Stimulated activated CD8-positive, alpha-beta memory T cell treated with anti-CD3 and anti-CD28 coated beads, Interleukin-15, amount 100 ng/mL, for 48 hours (primary cell): Measurements from ENCODE around the gene NFKBIL1.
"Not testable (repeated sequence)": the region's sequence is repeated elsewhere in the genome, so short reads cannot be mapped to it uniquely, and the experiment has no call there.

Experiments used
- DNase-seq, 2 donors: peaks; one replicate each; pipeline ENCODE4 v3.0.0-alpha.2; 2020; ENCODE audit warnings: low read depth in 2 of 2

NFKBIL1 gene, protein sequence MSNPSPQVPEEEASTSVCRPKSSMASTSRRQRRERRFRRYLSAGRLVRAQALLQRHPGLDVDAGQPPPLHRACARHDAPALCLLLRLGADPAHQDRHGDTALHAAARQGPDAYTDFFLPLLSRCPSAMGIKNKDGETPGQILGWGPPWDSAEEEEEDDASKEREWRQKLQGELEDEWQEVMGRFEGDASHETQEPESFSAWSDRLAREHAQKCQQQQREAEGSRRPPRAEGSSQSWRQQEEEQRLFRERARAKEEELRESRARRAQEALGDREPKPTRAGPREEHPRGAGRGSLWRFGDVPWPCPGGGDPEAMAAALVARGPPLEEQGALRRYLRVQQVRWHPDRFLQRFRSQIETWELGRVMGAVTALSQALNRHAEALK

DNA sequence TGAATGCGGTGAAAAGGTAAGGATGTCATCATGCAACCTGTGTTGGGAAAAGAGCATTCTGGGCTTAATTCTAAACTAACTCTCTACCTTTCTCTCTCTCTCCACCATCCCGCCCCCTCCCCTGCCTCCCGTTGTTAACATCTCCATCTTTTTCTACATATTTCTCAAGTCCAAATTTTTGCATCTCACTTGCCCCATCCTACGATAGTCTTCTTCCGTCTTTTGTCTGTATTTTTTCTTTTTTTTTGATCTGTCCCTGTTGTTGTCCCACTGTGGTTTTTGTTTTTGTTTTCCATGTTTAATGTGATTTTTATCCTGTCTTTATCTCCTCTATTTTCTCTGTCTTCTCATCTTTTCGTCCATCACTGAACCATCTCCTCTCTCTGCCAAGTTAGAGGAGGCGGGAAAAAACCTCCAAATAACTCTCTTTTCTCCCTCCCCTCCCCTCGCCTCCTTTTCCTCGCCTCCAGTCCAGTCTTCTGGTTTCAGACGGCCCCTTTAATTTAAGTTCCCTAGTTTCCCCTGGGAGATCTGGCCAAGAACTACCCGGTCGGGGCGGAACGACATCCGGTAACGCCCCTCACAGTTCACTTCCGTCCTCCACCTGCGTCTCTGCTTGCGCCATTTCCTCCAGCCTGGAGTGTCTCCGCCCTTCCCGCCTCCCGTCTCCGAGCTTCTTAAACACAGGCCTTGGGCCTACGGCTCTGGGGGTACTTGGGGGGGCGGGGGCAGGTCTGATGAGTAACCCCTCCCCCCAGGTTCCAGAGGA lies at the start of gene NFKBIL1:
Gene NFKBIL1 (plus strand): TSS at position 651 of the 769 bp plus-strand sequence. CDS start 87 bp downstream, at position 738.
- DNase-seq: peak; percentile 90 to 91

DNA sequence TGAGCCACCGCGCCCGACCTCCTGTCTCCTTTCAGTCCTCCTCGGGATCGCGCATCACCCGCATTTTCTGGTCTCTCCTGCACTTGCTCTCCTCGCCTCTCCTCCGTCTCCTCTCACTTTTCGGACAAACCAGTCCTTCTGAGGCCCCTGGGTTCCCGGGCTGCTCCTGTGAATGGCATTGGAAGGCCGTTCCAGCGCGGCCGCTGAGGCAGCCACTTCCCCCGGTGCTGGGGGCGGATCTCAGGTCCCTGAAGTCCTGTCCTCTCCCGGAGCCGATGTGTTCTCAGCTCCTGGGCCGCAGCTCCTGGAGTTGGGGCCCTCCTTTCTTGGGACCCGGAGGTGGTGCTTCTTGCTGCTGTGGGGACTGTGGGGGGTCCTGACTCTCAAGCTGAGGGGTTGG lies 48.7 kb upstream of the NFKBIL1 start:
- no peak for DNase-seq

DNA sequence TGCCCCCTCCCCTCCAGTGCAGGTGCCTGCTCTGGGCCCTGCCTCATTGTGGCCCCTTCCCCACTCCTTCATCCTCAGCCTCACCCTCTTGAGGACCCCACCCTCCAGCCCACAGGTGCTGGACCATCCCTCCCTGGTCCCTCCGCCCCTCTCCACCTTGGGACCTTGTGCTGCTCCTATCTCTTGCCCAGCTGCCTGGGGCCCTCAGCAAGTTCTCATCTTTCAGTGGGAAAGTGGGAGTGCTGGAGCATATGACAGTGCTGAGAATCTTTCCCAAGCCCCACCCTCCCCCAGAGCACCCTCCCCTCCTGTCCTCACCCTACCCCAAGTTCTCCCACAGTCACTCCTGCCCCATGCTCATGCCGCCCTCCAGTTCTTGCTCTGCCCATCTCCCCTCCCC lies 47.8 kb upstream of the NFKBIL1 start:
- not testable (repeated sequence) for DNase-seq

DNA sequence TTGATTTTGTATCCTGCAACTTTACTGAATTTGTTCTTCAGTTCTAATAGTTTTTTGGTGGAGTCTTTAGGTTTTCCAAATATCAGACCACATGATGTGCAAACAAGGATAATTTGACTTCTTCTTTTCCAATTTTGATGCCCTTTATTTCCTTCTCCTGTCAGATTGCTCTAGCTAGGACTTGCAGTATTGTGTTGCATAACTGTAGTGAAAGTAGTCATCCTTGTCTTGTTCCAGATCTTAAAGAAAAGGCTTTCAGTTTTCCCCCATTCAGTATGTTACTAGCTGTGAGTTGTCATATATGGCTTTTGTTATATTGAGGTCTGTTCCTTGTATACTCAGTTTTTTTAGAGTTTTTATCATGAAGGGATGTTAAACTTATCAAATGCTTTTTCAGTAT lies 44.8 kb upstream of the NFKBIL1 start:
- DNase-seq: no peak

DNA sequence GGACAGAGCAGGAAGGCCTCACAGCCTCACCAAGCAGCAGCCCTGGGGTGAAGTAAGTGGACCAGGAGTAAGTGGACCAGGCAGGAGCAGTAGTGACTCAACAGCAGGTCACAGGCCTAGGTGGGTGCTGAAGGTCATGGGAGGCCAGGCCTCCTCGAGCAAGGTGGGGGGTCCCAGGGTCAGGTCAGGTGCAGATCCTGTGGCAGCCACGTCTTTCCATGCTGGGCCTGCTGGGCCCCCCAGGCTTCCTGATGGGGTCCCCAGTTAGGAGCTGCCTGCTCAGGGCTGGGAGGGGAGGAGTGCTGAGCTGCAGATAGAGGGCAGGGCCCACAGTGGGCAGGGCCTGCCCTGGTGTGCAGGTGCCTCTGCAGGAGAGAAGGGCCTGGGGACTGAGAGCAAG lies 38.4 kb upstream of the NFKBIL1 start:
- DNase-seq: not testable (repeated sequence)

DNA sequence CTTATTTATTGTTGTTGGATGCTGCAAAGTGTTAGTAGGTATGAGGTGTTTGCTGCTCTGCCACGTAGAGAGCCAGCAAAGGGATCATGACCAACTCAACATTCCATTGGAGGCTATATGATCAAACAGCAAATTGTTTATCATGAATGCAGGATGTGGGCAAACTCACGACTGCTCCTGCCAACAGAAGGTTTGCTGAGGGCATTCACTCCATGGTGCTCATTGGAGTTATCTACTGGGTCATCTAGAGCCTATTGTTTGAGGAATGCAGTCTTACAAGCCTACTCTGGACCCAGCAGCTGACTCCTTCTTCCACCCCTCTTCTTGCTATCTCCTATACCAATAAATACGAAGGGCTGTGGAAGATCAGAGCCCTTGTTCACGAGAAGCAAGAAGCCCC lies 37.4 kb upstream of the NFKBIL1 start:
- DNase-seq: no peak

DNA sequence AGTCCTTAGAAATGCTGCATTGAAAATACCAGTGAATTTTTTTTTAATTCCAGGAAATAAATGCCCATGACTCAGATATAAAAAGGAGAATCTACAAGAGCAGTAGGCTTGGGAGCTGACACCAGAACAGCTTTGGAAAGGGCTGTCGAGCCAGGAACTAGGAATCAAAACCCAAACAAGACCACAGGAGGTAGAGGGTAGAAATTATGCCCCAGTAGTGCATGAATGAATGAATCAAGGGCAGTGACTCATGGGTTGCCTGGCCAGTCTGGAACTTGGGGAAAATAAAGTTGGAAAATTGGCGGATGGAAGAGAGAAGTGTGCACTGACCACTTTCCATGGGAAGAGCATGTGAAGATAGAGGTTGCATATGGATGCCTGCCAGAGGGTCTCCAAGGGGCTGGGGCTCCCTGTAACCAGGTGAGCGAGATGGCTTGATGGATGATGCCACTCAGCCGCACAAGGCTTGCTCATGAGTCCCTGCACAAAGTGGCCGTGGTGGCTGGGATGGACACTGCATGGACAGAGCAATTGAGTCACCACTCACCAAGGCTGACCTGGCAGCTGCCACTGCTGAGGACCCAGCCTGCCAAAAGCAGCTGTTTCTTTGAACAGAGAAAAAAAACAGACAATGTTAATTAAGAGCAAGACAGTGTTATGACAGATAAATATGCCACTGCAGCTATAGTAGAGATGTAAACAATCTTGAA lies 33.8 kb upstream of the NFKBIL1 start:
- DNase-seq: no peak

DNA sequence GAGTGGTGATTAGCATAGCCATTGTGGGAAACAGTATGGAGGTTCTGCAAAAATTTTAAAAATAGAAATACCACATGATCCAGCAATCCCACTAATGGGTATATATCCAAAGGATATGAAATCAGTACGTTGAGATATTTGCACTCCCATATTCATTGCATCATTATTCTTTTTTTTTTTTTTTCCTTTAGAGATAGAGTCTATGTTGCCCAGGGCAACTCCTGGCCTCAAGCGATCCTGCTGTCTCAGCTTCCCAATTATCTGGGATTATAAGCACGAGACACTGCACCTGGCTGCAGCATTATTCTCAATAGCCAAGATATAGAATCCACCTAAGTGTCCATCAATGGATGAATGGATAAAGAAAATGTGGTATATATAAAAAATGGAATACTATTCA lies 25.6 kb upstream of the NFKBIL1 start:
- DNase-seq: no peak

DNA sequence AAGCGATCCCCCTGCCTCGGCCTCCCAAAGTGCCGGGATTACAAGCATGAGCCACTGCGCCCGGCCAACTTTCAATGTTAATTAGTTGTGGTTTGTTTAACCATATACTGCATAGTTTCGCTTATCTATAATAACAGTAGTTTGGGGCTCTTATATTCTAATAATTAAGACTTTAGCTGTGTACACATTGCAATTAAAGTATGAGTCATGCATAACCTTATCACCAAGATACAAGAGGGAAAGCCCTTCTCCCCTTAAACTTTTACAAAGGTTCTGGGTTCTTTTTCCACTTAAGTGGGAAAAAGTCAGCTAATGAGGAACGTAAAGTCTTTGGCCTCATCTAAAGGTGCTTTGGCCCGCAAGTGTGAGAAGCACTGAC lies 21.9 kb upstream of the NFKBIL1 start:
- no peak for DNase-seq

DNA sequence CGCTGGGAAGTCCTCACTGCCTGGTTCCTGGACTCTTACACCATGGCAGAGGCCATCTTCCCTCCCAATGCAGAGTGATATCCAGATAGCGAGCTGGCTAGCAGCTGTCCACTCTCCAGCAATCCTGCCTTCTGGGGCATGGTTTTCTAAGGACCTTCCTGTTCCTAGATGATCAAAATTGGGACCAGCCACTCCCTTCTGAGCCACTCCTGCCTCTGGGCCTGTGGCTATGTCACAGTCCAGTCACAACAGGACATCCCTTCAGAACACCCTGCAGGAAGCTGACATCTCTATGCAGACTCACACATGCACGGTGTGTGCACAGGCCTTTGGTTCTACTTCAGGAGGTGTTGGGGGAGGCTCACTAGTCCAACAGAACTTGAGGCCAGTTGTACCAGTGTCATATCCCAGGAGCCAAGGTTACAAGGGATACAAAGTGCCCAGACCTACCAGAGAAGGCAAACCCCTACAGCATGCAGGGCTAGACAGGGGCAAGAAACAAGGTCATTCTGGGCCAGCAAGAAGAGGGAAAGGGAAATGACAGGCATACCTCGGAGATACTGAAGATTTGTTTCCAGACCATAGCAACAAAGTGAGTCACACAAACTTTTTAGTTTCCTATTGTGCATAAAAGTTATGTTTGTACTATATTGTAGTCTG lies 21.3 kb upstream of the NFKBIL1 start:
- no peak for DNase-seq

DNA sequence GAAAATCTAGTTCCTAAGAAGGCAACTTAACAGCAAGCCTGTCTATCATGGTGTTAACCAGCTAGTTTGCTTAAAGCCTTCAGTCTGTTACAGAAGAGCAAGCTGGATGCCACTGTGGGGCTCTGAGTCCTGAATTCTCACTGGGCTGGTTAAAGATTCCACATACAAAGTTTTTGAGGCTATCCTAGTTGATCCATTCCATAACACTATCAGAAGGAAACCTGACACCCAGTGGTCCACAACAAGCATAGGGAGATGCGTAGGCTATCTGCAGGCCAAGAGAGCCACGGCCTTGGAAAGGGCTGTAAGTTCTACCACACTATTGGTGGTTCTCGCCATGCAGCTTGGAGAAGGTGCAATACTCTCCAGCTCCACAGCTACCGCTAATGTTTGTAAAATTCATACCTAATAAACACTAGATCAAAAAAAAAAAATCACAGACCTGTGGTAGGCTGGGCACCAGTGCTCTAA lies 19.1 kb upstream of the NFKBIL1 start:
- no peak for DNase-seq

DNA sequence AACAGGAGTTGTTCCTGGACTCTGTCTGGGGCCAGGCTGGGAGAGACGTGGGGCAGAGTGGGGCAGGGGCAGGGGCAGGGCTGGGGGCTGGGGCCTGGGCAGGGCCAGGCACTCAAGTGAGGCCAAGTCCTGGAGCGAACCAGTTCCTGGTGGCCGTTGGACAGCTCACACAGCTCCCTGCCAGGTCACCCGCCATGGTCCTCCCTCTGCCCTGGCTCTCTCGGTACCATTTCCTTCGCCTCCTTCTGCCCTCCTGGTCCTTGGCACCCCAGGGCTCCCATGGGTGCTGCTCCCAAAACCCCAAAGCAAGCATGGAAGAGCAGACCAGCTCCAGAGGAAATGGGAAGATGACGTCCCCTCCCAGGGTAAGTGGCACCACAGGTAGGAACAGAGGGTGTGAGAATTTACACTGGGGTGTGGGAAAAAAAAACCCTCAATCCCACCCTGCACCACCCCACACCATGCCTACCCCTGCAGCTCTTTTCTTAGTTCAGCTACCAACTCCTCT lies 18.5 kb upstream of the NFKBIL1 start, which contains the start of gene MCCD1:
Gene MCCD1 (plus strand): TSS at position 142 of the 508 bp plus-strand sequence. CDS start 53 bp downstream, at position 195.
- DNase-seq: no peak

DNA sequence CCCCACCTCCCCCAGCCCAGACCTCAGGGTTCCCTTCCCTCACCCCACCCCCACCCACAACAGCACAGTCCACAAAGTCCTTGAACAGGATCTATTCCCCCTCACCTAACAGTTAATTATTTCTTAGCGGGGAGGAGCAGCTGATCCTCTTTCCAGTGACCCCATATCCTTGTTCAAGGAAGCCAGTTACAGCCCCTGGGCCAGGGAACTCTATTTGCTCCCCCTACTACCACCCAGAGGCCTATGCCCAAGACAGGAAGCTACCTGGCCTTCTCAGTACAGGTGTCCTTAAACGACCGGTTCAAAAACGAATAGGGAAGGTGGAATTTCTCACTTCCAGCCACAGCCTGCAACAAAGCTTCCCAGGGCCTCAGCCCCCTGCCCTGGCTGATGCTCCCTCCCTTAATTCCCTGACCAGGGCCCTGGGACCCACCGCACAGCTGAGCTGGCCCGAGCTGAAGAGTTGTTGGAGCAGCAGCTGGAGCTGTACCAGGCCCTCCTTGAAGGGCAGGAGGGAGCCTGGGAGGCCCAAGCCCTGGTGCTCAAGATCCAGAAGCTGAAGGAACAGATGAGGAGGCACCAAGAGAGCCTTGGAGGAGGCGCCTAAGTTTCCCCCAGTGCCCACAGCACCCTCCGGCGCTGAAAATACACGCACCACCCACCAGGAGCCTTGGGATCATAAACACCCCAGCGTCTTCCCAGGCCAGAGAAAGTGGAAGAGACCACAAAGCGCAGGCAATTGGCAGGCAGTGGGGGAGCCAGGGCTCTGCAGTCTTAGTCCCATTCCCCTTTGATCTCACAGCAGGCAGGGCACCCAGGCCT lies 17.9 kb upstream of the NFKBIL1 start:
- no peak for DNase-seq

DNA sequence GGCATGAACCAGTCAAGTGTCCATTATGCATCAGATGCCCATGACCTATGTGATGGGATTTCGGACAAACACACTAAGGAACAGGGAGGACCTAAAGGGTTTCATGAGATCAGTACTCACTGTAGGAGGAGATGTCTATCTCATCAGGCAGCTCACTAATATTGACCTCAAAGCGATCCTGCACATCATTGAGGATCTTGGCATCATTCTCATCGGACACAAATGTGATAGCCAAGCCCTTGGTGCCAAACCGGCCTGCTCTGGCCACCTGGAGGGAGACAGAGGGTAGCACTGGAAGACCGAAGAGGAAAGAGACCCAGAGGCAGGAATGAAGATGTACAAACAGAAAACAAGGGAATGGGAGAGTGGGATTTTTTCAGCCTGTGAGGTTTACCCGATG lies 16.7 kb upstream of the NFKBIL1 start:
- no peak for DNase-seq

DNA sequence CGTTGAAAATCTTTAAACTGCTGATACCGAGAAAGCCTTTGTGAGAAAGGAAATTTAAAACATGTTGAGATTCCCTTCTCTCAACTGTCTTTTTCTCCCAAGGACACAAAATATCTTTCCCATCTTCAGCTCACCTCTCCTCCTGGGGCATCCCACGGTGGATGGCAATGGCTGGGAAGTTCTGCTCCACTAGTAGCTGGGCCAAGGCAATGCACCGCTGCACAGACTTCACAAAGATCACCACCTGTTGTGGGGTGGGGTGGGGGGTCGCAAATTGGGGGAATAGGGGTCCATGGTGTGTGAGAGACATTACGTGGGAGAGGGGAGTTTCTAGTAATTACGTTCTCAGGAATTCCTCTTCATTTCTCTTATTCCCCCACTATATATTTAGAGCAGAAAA lies 16.2 kb upstream of the NFKBIL1 start:
- no peak for DNase-seq

DNA sequence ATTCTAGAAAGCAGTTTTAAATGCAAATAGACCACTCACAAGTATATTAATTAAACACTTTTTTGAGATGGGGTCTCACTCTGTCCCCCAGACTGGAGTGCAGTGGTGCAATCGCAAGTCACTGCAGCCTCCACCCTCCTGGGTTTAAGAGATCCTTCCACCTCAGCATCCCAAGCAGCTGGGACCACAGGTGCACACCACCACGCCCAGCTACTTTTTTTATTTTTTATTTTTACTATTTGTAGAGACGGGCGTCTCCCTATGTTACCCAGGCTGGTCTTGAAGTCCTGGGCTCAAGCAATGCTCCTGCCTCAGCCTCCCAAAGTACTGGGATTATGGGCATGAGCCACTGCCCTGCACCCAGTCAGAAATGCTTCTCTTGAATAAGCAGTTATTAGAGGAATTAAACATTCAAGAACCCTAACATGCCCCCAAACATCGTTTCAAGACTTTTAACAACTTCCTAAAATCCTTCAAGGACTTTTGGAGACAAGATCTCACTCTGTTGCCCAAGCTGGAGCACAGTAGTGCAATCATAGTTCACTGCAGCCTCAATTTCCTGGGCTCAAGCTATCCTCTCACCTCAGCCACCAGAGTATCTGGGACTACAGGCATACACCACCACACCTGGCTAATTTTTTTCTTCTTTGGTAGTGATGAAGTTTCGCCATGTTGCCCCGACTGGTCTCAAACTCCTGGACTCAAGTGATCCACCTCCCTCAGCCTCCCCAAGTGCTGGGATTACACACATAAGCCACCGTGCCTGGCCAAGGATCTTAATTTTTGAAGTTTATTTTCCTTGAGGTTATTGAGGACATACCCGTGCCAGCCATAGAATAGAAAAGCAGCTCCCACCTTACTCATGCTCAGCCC lies 15.4 kb upstream of the NFKBIL1 start:
- DNase-seq: no peak

DNA sequence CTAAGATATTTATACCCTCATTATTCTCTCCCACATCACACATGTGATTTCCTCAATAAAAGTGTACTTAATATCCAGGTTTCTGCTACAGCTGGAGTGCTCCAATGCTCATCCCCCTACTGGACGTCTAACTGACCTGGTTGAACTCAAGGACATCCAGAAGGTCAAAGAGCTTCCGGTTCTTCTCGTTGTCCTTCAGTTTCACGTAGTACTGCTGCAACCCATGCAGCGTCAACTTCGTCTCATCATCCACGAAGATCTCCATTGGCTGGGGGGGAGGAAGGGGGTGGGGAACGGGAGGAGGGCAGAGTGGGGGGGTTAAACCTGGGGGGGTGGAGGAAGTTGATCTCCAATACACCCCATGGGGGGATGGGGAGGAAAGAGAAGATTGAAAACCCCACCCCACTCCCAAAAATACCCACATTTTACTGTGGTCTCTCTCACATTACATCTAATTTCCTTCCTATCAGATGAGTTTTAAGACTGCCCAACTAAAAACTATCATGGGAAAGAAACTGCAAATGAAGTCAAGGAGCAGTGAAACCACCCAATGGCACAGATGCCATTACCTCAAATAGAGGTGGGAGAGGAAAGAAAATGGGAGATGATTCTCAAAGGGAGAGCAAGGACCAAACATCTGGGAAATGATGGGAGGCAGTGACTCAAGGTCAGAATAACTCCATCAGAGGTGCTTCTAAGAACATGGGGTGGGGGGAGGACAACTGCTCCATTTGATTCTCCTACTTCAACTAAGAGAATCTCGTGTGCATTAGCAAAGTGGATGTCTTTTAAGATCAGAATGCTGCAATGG lies 14.6 kb upstream of the NFKBIL1 start:
- no peak for DNase-seq

DNA sequence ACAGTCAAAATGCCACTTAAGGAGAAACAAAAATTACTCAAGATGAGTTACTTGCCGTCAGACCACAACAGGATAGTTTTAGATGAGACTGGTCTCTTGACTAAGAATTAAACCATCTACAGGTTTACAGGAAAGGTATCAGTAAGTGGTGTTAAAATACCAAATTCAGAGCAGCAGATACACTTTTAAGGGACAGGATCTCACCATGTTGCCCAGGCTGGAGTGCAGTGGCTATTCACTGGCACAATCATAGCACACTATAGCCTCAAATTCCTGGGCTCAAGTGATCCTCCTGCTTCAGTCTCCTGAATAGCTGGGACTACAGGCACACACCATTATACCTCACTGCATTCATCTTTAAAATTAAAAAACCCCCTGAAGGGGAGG lies 14.0 kb upstream of the NFKBIL1 start:
- no peak for DNase-seq

DNA sequence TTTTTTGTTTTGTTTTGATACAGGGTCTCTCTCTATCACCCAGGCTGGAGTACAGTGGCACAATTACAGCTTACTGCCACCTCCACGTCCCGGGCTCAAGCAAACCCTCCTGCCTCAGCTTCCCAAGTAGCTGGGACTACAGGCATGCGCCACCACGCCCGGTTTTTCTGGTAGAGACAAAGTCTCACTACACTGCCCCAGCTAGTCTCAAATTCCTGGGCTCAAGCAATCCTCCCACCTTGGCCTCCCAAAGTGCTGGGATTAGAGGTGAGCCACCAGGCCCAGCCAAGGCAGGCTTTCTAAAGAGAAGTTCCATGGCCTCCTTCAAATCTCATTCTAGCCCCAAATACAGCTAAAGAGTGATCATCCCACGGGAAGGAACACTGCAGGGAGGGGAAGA lies 13.4 kb upstream of the NFKBIL1 start:
- no peak for DNase-seq
